ENCODE measurements around the gene CXCR4.
A peak's percentile ranks its signal among the peaks of the same experiment; 100 is the strongest.

The CXCR4 gene

DNA sequence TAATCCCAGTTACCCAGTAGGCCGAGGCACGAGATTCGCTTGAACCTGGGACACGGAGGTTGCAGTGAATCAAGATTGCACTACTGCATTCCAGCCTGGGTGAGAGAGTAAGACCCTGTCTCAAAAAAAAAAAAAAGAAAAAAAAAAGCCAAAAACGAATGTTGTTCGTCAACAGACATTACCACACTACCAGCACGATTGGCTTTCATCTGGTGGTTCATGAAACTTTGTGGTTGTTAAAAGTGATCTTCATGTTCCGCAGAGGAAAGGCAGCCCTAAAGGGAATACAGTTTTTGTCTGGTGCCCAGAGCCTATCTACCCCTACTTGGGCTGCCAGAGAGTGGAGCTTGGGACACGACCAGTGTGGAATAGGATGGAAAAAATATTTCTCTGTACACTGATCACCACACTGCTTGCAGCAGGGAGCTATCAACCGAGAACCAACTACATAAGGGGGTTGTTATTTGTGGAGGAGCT lies 13.6 kb upstream of the CXCR4 start:
- peak; percentile 26 for DNase-seq

- DNase-seq = no peak
Measured at GRCh38 chr2:136130511-136130910, 12.6 kb upstream of the CXCR4 start.

DNA sequence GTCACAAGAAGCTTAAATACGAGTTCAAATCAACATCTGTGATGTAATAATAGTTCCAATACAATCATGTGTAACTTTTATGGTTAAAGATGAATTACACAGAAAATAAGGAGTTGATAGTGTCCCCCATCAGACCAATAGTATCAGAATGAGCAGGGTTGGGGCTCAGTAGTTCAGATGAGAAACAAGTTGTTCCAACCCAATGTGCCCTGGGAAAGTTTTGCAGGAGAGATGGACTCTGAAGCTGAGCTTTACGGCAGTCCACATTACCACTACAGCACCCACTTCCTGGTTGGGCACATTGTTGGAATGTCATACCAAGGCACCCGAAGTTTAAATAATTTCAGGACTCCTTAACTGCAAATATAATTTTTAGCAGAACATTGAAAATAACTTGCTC lies 12.1 kb upstream of the CXCR4 start:
- no peak for DNase-seq

DNA sequence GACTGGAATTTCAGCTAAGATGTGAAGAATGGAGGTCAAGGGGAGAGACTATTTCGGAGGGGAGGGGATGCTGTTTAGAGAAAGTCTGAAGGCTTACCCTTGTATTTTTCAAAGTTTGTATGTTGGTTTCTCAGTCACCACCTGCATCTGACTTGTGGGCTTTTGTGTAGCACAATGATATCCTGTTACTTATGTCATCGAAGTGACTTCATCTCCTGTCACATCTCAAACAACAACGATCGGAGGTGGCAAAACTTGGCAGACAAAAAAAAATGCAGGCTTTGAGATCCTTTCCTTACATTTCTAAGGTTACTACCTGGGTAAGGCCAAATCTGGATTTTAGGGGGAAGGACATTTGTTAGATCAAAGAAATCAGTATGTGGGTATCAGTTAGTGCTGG lies 11.7 kb upstream of the CXCR4 start:
- no peak for DNase-seq

GRCh38 chr2:136128905-136129304 lies 11.0 kb upstream of the CXCR4 start:
- no peak for DNase-seq

DNA sequence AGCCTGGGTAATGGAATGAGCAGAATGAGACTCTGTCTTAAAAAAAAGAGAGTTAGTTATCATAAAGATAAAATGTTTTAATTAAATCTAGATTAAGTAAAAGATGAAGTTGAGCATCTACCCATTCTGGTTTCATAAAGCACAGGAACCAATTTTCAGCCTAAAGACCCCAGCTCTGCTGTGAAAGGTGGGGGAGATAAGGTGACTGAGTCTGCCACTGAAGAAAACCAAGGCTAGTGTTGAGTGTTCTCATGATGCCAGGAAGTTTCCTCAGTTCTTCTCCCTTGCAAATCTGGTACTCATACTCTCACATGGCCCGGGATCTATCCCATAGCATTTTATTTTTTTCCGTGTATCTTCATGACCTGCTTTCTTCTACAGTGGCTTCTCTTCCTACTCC lies 10.4 kb upstream of the CXCR4 start:
- DNase-seq = no peak

DNA sequence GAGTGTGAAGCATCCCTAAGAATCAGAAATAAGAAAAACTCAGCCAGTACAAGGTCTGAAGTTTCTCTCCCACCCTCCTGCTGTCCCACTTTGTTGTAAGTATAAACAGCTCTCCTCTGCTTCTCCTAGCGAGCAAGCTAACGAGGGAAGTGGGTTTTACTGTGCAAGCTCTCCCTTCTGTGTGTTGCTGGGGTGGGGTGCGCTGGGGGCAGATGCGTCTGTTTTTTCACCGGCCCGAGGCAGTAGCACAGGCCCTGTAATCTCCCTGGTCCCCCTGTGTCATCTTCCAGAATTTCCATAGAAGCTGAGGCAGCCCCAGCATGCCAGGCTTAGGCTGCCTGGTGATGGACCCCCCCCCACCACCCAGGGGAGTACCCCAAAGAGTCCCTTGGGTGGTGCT lies 9.4 kb upstream of the CXCR4 start:
- DNase-seq = no peak

DNA sequence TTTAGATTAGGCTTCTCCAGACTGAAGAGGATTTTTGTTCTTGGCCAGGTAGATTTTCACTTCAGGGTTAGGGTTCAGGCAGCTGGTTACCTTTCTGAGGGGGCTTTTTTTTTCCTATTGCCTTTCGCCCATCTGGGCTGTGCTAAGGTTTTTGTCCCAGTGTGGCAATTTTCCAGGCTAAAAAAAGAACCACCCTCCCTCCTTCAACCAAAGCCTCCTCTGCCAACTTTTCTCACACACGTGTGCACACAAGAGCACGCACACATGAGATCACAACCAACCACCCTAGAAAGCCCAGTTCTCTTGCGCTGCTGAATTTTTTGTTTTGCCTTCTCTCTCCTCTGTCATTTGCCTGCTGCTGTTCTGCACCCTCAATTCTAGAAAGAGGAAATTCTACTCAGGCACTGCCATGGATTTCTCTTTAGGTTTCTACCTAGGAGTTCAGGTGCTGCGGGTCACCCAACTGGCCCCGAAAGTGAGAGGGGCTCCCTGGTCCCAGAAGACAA lies 8.5 kb upstream of the CXCR4 start:
- DNase-seq = no peak

- no peak for DNase-seq
Measured at GRCh38 chr2:136126021-136126420, 8.1 kb upstream of the CXCR4 start.

GRCh38 chr2:136125236-136125635 lies 7.3 kb upstream of the CXCR4 start:
- DNase-seq = no peak

- DNase-seq = no peak
Measured at GRCh38 chr2:136124805-136125204, 6.9 kb upstream of the CXCR4 start.

DNA sequence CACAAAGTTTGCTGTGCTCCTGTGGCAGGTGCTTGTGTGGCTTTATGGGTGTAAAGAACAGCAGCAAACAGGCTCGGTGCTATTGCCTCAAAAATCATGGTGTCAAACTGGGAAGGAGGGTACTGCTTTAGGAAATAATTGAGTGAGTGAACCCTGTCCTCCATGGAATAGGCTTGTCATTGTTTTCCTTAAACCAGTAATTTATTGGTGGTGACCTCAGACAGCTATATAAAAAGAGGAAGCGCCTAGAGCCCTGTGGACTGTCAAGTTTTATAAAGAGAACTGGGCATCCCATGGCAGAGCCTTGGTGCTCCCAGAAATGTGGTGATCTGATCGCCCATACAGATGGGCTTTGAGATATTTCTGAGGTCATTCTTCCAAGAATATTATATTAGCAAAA lies 4.7 kb upstream of the CXCR4 start:
- no peak for DNase-seq

DNA sequence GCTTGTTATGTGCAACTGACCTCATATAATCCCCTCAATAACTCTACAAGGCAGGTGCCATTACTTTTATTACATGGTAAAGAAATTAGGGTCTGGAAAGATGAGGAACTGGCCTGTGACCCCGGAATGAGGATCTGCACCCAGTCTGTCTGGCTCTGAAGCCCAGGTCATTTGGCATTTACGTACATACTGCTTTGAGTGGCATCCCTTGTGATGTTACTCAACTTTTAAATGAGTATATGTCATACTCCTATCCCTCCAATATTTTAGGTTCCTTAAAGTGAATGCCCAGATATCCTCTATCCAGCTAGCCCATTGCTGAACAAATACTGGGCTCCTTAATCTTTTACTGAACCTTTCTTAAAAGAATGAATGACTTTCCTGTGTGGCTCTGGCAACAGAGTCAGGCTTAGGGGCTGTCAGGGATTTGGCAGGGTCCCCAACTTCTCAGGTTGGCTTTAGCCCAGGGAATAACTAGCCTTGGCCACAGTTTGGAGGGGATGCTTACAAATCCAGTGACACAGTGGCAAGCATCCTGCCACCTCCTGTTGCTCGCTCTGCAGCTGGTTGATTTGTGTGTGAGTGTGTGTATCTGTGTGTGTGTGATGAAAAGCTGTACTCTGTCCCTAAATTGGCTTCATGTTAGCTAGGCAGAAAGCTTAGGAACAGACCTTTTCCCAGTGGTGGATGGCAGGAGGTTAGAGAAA lies 3.4 kb upstream of the CXCR4 start:
- no peak for DNase-seq

DNA sequence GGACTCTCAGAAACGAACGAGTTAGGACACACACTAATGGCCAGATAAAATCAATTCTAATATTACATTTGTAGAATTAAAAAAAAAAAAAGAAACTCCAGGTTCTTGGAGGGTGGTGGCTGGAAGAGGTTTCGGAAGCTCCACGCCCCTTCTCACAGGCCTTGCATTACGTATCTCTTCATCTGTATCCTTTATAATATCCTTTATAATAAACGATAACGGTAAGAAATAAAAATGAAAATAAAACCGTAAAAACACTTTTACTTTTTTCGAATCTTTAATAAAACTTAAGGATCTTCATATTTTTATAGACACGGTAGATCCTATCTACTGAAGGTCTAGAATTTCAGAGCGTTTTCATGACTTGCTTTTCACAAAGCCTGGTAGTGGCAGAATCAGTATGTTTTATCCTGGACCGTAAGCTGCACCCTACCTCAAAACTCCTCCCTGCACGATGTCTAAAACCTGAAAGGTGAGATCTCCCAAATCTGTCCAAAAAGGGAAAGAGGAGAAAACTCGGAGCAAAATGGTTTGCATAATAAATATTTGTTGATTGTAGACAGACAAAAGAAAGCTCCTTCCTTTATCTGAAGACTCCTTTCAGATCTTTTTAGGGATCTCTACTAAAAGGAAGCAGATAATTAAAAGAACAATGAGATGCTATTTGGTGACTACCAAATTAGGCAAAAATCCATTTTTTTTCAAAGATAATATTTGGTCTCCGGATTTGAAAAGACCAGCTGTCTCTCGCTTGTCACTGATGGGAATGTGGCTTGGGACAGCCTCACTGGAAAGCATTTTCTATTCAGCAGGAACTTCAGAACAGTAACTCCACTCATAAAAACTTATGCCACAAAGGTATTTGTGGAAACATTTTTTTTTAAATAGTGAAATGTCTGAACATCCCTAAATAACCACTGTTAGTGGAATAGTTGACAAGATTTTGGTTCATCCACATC lies 2.0 kb upstream of the CXCR4 start:
- no peak for DNase-seq

DNA sequence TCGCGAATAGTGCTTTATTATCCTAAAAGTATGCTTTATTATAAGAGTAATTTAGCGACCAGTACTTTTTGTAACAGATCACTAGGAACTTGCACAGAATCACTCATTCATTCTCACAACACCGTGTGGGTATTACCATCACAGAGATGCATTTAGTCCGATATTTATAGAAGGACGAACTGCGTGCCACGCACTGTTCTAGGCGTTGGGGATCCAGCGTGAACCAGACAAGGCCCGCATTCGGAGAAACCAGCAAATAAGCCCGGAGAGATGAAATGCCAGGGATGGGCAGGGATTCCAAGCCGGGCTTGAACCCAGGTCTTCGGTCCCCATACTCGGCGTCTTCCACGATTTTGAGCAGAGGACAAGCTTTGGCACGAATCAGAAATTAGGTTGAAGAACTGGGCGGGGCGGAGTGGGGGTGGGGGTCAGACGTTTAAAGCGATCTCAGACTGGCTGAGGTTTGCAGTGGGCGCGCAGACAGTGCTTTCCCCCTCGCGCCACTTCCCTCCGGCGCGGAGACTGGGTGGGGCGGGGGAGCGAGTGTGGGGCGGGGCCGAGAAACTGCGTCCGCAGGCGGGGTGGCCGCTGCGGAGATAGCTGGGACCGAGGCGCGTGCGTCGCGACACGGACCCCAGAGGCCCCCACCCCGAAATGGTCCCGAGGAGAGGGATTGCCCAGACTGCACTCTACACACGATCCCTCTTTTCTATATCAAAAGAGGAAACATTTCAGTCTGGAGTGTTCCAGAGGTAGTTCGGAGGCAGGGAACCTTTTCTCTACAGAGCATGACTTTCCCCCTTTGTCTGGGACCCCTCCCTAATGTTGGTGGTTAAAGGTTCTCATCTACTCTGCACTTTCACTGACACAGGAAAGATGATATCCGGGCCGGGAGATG lies 1.1 kb upstream of the CXCR4 start:
- DNase-seq = peak; percentile 66

DNA sequence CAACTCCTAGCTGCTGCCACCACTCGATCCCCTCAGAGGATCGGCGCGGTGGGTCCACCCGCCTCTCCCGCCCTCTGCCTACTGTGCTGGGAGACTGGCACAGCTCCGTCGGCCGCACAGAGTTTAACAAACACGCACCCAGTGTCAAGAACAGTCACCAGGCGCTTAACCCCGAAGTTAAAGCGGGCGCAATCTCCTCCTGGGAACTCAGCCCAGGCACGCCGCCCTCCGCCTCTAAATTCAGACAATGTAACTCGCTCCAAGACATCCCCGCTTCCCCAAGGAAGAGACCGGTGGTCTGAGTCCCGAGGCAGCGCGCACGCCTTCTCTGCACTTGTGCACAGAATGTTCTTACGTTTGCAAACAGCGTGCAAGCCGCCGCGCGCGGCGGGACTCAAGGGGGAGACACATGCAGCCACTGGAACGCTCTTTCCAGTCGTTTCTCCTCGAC lies 533 bp downstream of the CXCR4 start:
- peak; percentile 68 for DNase-seq

GRCh38 chr2:136116813-136117390 lies 1.0 kb downstream of the CXCR4 start:
- peak; percentile 55 for DNase-seq

- DNase-seq = peak; percentile 50
Measured at GRCh38 chr2:136116151-136116812, 1.7 kb downstream of the CXCR4 start.

- no peak for DNase-seq
Measured at GRCh38 chr2:136115183-136115761, 2.7 kb downstream of the CXCR4 start.

- no peak for DNase-seq
Measured at GRCh38 chr2:136114382-136114781, 3.6 kb downstream of the CXCR4 start.

Data from activated naive CD4-positive, alpha-beta T cell treated with anti-CD3 and anti-CD28 coated beads, Interleukin-2, amount 50 U/mL, for 16 hours (primary cell).